A673 (cell line): Measurements from ENCODE around the gene TGM2.

Source experiments
- EZH2 ChIP-seq: fragments of 200-600 bp; sonication (generic); IDR thresholded peaks from 2 replicates; pipeline ENCODE4 v1.6.1; 2017; ENCODE audit warnings: borderline replicate concordance, low read depth, mild to moderate bottlenecking, mixed read lengths, antibody characterized with exemption, low read length; ENCODE audit not compliant: poor library complexity, severe bottlenecking
- TF ChIP-seq, protein P1 (sequence below): fragments of 300-800, 200-600 bp; sonication (generic); conservative IDR thresholded peaks from 2 replicates; pipeline ENCODE4 v1.5.1; 2017; ENCODE audit warnings: low read depth, mild to moderate bottlenecking, antibody characterized with exemption, low read length, moderate library complexity, mixed read lengths

DNA sequence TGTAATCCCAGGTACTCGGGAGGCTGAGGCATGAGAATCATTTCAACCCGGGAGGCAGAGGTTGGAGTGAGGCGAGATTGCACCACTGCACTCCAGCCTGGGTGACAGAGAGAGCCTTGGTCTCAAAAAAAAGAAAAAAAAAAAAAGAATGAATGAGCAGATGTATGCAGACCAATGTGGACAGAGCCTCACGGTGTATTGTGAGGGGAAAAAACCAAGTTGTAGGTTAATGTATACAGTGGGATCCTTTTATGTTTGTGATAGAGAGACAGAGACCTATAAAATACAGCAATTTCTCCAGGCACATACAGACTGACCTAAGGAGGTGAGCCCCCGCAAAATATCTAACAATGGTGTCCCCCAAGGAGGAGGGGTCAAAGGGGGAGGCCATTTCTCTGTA, 11.7 kb downstream of the TGM2 start:
- TF ChIP-seq, protein P1, sequence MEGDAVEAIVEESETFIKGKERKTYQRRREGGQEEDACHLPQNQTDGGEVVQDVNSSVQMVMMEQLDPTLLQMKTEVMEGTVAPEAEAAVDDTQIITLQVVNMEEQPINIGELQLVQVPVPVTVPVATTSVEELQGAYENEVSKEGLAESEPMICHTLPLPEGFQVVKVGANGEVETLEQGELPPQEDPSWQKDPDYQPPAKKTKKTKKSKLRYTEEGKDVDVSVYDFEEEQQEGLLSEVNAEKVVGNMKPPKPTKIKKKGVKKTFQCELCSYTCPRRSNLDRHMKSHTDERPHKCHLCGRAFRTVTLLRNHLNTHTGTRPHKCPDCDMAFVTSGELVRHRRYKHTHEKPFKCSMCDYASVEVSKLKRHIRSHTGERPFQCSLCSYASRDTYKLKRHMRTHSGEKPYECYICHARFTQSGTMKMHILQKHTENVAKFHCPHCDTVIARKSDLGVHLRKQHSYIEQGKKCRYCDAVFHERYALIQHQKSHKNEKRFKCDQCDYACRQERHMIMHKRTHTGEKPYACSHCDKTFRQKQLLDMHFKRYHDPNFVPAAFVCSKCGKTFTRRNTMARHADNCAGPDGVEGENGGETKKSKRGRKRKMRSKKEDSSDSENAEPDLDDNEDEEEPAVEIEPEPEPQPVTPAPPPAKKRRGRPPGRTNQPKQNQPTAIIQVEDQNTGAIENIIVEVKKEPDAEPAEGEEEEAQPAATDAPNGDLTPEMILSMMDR, result no peak
- no peak for TF ChIP-seq EZH2
